ENCODE measurements around the gene ZNF446. TPM values are rescaled to one million over a fixed set of nuclear protein-coding genes. Genes with fewer than 3 reads are reported as not detected.
A peak's percentile ranks its signal among the peaks of the same experiment; 100 is the strongest.

Gene ZNF446
- 1.8 TPM for polyA plus RNA-seq (2013, experiment 1 of 2)
- 1.8 TPM for polyA plus RNA-seq (2013, experiment 2 of 2)

GRCh38 chr19:58475714-58476497 lies at the start of gene ZNF446:
Gene ZNF446, plus strand, starts transcription at chr19:58476352. Its CDS starts 867 bp downstream, at chr19:58477219.
- Histone ChIP-seq H4K5ac (ENCODE audit: low read length) (no peak within 1 kb of the TSS), H3K27me3 (ENCODE audit: insufficient read depth, low read length, poor library complexity) (no peaks in the 10 kb centered on the region), H3K79me1 (ENCODE audit: low read length) (no peaks in the 10 kb centered on the region), H3K4me2 (ENCODE audit: low read length) (peak within 1 kb of the TSS; percentile 85), H3K4ac (ENCODE audit: low read depth, low read length) (no peak within 1 kb of the TSS), H3K79me2 (ENCODE audit: control insufficient read depth, insufficient read depth, low read length) (no peaks in the 10 kb centered on the region), H3K4me1 (ENCODE audit: control insufficient read depth, low read depth, low read length) (peaks cover 3% of the 10 kb centered on the region), H2AK5ac (ENCODE audit: low read length) (no peak within 1 kb of the TSS), H3K27ac (ENCODE audit: low read depth, low read length) (peak within 1 kb of the TSS; percentile 87), H3K36me3 (ENCODE audit: control insufficient read depth, insufficient read depth, low read length) (peaks cover 3% of the 10 kb centered on the region), H2BK15ac (replicated peaks; ENCODE audit: low read depth) (no peak within 1 kb of the TSS), H2BK120ac (ENCODE audit: low read depth, low read length) (no peak within 1 kb of the TSS), H4K8ac (ENCODE audit: low read depth, low read length) (no peak within 1 kb of the TSS), H3K56ac (ENCODE audit: low read length) (peak within 1 kb of the TSS; percentile 85), H3K18ac (ENCODE audit: low read length) (peak within 1 kb of the TSS; percentile 20), H2BK5ac (ENCODE audit: low read length) (peak within 1 kb of the TSS; percentile 1), H3K9ac (ENCODE audit: low read length) (peak within 1 kb of the TSS; percentile 85), H3K4me3 (ENCODE audit: low read length) (peak within 1 kb of the TSS; percentile 56), H3K23ac (ENCODE audit: low read length) (no peak within 1 kb of the TSS)
- DNase-seq = peak; percentile 98
- no CpG with 5 or more reads among the region's 64 CpGs for WGBS (ENCODE audit: extremely low coverage, insufficient coverage, low lambda C conversion rate)

GRCh38 chr19:58428617-58429016 lies 47.5 kb upstream of the ZNF446 start:
- Histone ChIP-seq H3K4me2 (ENCODE audit: low read length) (no peak overlapping the region), H3K36me3 (ENCODE audit: control insufficient read depth, insufficient read depth, low read length) (peaks cover under 1% of the 10 kb centered on the region), H3K79me1 (ENCODE audit: low read length) (no peaks in the 10 kb centered on the region), H3K4me1 (ENCODE audit: control insufficient read depth, low read depth, low read length) (no peaks in the 10 kb centered on the region), H3K56ac (ENCODE audit: low read length) (no peak overlapping the region), H3K4ac (ENCODE audit: low read depth, low read length) (no peak overlapping the region), H3K27ac (ENCODE audit: low read depth, low read length) (no peak overlapping the region), H3K9ac (ENCODE audit: low read length) (no peak overlapping the region), H3K23ac (ENCODE audit: low read length) (no peak overlapping the region), H3K18ac (ENCODE audit: low read length) (no peak overlapping the region), H4K5ac (ENCODE audit: low read length) (no peak overlapping the region), H4K8ac (ENCODE audit: low read depth, low read length) (no peak overlapping the region), H3K4me3 (ENCODE audit: low read length) (no peak overlapping the region), H2AK5ac (ENCODE audit: low read length) (no peak overlapping the region), H2BK5ac (ENCODE audit: low read length) (no peak overlapping the region), H2BK15ac (replicated peaks; ENCODE audit: low read depth) (no peak overlapping the region), H3K27me3 (ENCODE audit: insufficient read depth, low read length, poor library complexity) (no peaks in the 10 kb centered on the region), H3K79me2 (ENCODE audit: control insufficient read depth, insufficient read depth, low read length) (no peaks in the 10 kb centered on the region), H2BK120ac (ENCODE audit: low read depth, low read length) (no peak overlapping the region)
- DNase-seq = no peak
- WGBS (ENCODE audit: extremely low coverage, insufficient coverage, low lambda C conversion rate) = no CpG with 5 or more reads among the region's 1 CpG

DNA sequence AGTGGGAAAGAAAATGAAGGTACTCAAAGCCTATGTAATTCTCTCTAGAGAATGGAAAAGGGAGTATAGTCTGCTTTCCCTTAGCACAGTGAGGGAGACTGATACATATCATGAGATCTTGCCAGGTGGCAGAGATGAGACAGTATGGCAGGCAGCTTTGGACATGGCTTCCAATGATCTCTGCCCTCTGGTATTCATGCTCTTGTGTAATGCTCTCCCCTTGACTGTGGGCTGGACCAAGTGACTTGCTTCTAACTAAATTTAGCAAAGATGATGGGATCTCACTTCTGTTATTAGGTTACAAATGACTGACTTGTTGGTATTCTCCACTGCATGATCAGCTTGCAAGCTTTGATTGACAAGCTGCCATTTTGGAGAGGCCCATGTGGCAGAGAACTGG lies 46.4 kb upstream of the ZNF446 start:
- Histone ChIP-seq H3K79me1 (ENCODE audit: low read length) (no peaks in the 10 kb centered on the region), H2BK5ac (ENCODE audit: low read length) (no peak overlapping the region), H3K9ac (ENCODE audit: low read length) (no peak overlapping the region), H3K36me3 (ENCODE audit: control insufficient read depth, insufficient read depth, low read length) (peaks cover 9% of the 10 kb centered on the region), H3K4me3 (ENCODE audit: low read length) (peak overlapping the region; percentile 2), H2BK120ac (ENCODE audit: low read depth, low read length) (no peak overlapping the region), H4K8ac (ENCODE audit: low read depth, low read length) (no peak overlapping the region), H2BK15ac (replicated peaks; ENCODE audit: low read depth) (no peak overlapping the region), H3K79me2 (ENCODE audit: control insufficient read depth, insufficient read depth, low read length) (no peaks in the 10 kb centered on the region), H4K5ac (ENCODE audit: low read length) (no peak overlapping the region), H3K4me1 (ENCODE audit: control insufficient read depth, low read depth, low read length) (no peaks in the 10 kb centered on the region), H3K56ac (ENCODE audit: low read length) (no peak overlapping the region), H3K23ac (ENCODE audit: low read length) (no peak overlapping the region), H3K27ac (ENCODE audit: low read depth, low read length) (no peak overlapping the region), H3K4ac (ENCODE audit: low read depth, low read length) (no peak overlapping the region), H3K4me2 (ENCODE audit: low read length) (no peak overlapping the region), H3K27me3 (ENCODE audit: insufficient read depth, low read length, poor library complexity) (no peaks in the 10 kb centered on the region), H2AK5ac (ENCODE audit: low read length) (no peak overlapping the region), H3K18ac (ENCODE audit: low read length) (no peak overlapping the region)
- no peak for DNase-seq

GRCh38 chr19:58434217-58434616 lies 41.9 kb upstream of the ZNF446 start:
- Histone ChIP-seq H3K4me3 (ENCODE audit: low read length) (peak overlapping the region; percentile 37), H2BK5ac (ENCODE audit: low read length) (no peak overlapping the region), H3K79me2 (ENCODE audit: control insufficient read depth, insufficient read depth, low read length) (no peaks in the 10 kb centered on the region), H3K36me3 (ENCODE audit: control insufficient read depth, insufficient read depth, low read length) (peaks cover 11% of the 10 kb centered on the region), H3K4me2 (ENCODE audit: low read length) (no peak overlapping the region), H2BK120ac (ENCODE audit: low read depth, low read length) (no peak overlapping the region), H3K18ac (ENCODE audit: low read length) (no peak overlapping the region), H2BK15ac (replicated peaks; ENCODE audit: low read depth) (no peak overlapping the region), H3K27ac (ENCODE audit: low read depth, low read length) (no peak overlapping the region), H3K79me1 (ENCODE audit: low read length) (no peaks in the 10 kb centered on the region), H4K8ac (ENCODE audit: low read depth, low read length) (no peak overlapping the region), H3K56ac (ENCODE audit: low read length) (no peak overlapping the region), H3K4me1 (ENCODE audit: control insufficient read depth, low read depth, low read length) (no peaks in the 10 kb centered on the region), H3K27me3 (ENCODE audit: insufficient read depth, low read length, poor library complexity) (no peaks in the 10 kb centered on the region), H2AK5ac (ENCODE audit: low read length) (no peak overlapping the region), H3K23ac (ENCODE audit: low read length) (no peak overlapping the region), H3K4ac (ENCODE audit: low read depth, low read length) (no peak overlapping the region), H4K5ac (ENCODE audit: low read length) (no peak overlapping the region), H3K9ac (ENCODE audit: low read length) (no peak overlapping the region)
- WGBS (ENCODE audit: extremely low coverage, insufficient coverage, low lambda C conversion rate) = no CpG with 5 or more reads among the region's 2 CpGs
- no peak for DNase-seq

DNA sequence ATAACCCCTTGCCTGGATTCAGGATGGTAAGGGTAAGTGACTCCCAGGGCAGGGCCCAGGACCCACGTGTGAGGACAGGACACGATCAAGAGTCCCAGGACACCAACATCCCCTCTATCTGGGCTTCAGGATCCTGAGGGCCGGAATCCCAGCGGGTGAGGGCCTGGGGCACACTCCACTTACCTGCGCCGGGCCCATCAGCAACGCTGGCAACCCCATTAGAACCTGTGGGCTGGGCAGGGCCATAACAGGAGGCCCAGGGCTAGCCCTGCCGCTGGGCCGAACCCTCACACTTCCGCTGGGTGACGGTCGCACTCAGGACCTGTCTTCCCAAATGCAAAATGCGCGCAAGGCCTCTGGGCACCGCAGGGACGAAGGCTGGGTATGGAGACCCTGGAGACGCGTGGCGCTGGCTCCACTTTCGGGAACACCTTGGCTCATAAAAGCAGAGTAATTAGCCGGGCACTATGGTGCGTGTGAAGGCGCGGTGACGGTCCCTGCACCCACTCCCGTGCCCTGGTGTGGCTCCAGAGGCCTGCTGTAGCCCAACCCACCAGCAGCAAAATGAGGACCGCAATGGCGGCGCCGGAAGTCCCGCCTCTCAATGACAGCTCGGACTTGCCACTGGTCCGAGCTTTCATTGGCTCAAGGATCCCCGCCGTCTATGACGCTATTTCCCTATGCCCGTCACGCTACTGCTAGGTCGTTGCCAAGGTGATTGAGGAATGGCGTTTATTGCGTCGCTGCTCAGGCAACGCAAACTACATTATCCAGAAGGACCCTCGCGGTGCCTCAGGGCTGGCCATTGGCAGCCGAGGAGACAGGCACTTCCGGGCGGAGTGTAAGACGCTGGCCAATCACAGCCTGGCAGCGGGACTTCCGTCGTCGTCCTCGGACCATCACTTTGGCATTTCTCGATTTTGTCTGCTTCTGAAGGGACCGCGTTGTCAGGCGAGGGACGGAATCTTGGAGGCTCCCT lies 36.3 kb upstream of the ZNF446 start, which contains the start of gene ZNF132:
Gene ZNF132, minus strand, starts transcription at position 578 of the 979 bp plus-strand sequence. Its CDS starts 332 bp downstream, at position 246.
- Histone ChIP-seq H3K4me3 (ENCODE audit: low read length) (peak within 1 kb of the TSS; percentile 71), H3K4ac (ENCODE audit: low read depth, low read length) (no peak within 1 kb of the TSS), H3K79me1 (ENCODE audit: low read length) (no peaks in the 10 kb centered on the region), H3K23ac (ENCODE audit: low read length) (no peak within 1 kb of the TSS), H3K4me1 (ENCODE audit: control insufficient read depth, low read depth, low read length) (no peaks in the 10 kb centered on the region), H3K27ac (ENCODE audit: low read depth, low read length) (no peak within 1 kb of the TSS), H4K8ac (ENCODE audit: low read depth, low read length) (peak within 1 kb of the TSS; percentile 41), H3K56ac (ENCODE audit: low read length) (peak within 1 kb of the TSS; percentile 90), H3K27me3 (ENCODE audit: insufficient read depth, low read length, poor library complexity) (no peaks in the 10 kb centered on the region), H3K4me2 (ENCODE audit: low read length) (peak within 1 kb of the TSS; percentile 75), H2BK120ac (ENCODE audit: low read depth, low read length) (no peak within 1 kb of the TSS), H3K36me3 (ENCODE audit: control insufficient read depth, insufficient read depth, low read length) (peaks cover under 1% of the 10 kb centered on the region), H2BK5ac (ENCODE audit: low read length) (no peak within 1 kb of the TSS), H2BK15ac (replicated peaks; ENCODE audit: low read depth) (no peak within 1 kb of the TSS), H3K79me2 (ENCODE audit: control insufficient read depth, insufficient read depth, low read length) (no peaks in the 10 kb centered on the region), H3K9ac (ENCODE audit: low read length) (peak within 1 kb of the TSS; percentile 74), H2AK5ac (ENCODE audit: low read length) (no peak within 1 kb of the TSS), H3K18ac (ENCODE audit: low read length) (no peak within 1 kb of the TSS), H4K5ac (ENCODE audit: low read length) (no peak within 1 kb of the TSS)
- peak; percentile 100 for DNase-seq
- no CpG with 5 or more reads among the region's 59 CpGs for WGBS (ENCODE audit: extremely low coverage, insufficient coverage, low lambda C conversion rate)

Data from mesendoderm (in vitro differentiated cells).